A549 (cell line): ENCODE results near the gene CAVIN1.

Experiments
- CBX8 ChIP-seq: fragments of 200-600 bp; sonication (generic); IDR thresholded peaks from 2 replicates; pipeline ENCODE4 v1.6.1; 2016
- CHD2 ChIP-seq: fragments of 150-350 bp; IDR thresholded peaks from 2 replicates; pipeline ENCODE4 v1.6.1; 2014; ENCODE audit warnings: low read length; ENCODE audit not compliant: partially characterized antibody
- CHD4 ChIP-seq: fragments of 200-600 bp; sonication (generic); IDR thresholded peaks from 2 replicates; pipeline ENCODE4 v1.6.1; 2016; ENCODE audit warnings: antibody characterized with exemption, mild to moderate bottlenecking, borderline replicate concordance
- CTCF ChIP-seq: fragments of >200 bp; sonication (Bioruptor Twin); formaldehyde crosslinking; IDR thresholded peaks from 3 replicates; pipeline ENCODE4 v1.5.1; 2016
- EP300 ChIP-seq, 2 experiments: fragments of >200 bp; sonication (Bioruptor Twin); formaldehyde crosslinking; IDR thresholded peaks; 2 replicates in 1 of 2; 3 replicates in 1 of 2; pipeline ENCODE4 v1.6.1; 2016 to 2017
- HDAC2 ChIP-seq: fragments of 200-600 bp; sonication (generic); IDR thresholded peaks from 2 replicates; pipeline ENCODE4 v1.6.1; 2016
- JUNB ChIP-seq: fragments of >200 bp; sonication (Bioruptor Twin); formaldehyde crosslinking; IDR thresholded peaks from 2 replicates; pipeline ENCODE4 v1.6.1; 2016
- KDM1A ChIP-seq: fragments of 200-600 bp; sonication (generic); IDR thresholded peaks from 2 replicates; pipeline ENCODE4 v1.6.1; 2016; ENCODE audit warnings: low read depth, mild to moderate bottlenecking
- NFE2L2 ChIP-seq: fragments of 150-350 bp; conservative IDR thresholded peaks from 2 replicates; pipeline ENCODE4 v1.6.1; 2014; ENCODE audit warnings: low read length
- POLR2A ChIP-seq: IDR thresholded peaks from 2 replicates; pipeline ENCODE4 v1.6.1; 2012; ENCODE audit warnings: mild to moderate bottlenecking, low read length
- RCOR1 ChIP-seq: fragments of 150-350 bp; IDR thresholded peaks from 2 replicates; pipeline ENCODE4 v1.6.1; 2014; ENCODE audit warnings: antibody characterized with exemption, low read length, low read depth
- RFX5 ChIP-seq: fragments of 450-650 bp; IDR thresholded peaks from 2 replicates; pipeline ENCODE4 v1.7.1; 2014; ENCODE audit warnings: antibody characterized with exemption, mild to moderate bottlenecking, moderate library complexity

DNA sequence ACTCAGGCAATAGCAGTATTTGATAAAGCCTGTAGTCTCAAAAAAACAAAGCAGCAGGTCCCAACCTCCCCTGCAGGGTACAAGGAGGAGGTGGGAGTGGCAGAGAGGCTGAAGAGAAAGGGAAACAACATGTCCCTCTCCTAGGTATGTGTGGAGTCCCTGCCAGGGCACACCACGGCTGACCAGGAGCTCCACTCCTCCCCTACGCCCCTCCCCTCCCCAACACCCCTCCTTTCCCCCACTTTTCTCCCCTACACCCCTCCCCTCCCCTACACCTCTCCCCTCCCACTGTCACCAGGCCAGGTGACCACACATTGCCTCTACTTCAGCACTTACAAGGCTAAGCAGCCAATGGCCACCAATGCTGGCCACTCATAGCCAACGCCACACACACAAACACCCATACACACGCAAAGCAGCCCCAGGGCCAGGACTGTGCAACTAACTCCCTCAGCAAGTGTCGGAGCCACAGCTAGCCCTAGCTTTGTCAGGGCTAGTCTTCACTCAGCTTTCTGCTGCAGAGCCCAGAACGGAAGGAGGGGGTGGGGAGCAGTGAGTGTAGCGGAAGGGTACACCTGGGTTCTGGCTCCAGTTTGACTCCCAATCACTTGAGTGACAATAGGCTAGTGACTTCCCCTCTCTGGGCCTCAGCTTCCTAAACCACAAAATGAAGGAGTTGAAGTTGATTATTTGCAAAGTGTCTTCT is 8.2 kb downstream of the CAVIN1 start:
- TF ChIP-seq CTCF (no peak), RCOR1 (no peak), CHD4 (no peak), POLR2A (no peak), JUNB (no peak), CHD2 (no peak), EP300 (IDR thresholded peaks at IDR 0.05) (no peak), NFE2L2 (no peak), KDM1A (no peak), RFX5 (no peak), CBX8 (no peak), HDAC2 (no peak)
